ENCODE results near the gene UTP11.
"Not testable (repeated sequence)": the region's sequence is repeated elsewhere in the genome, so short reads cannot be mapped to it uniquely, and the experiment has no call there.

- not testable (repeated sequence) for TF ChIP-seq REST (IDR thresholded peaks at IDR 0.05; ENCODE audit: insufficient replicate concordance, low read depth); CTCF (IDR thresholded peaks at IDR 0.05; ENCODE audit: insufficient read depth, low read length); POLR2AphosphoS5 (IDR thresholded peaks at IDR 0.05; ENCODE audit: low read depth)
Measured at GRCh38 chr1:38032992-38033391, 20.5 kb downstream of the UTP11 start.

Measured in HL-60 (cell line).